ENCODE results near the gene ZBP1.

DNA sequence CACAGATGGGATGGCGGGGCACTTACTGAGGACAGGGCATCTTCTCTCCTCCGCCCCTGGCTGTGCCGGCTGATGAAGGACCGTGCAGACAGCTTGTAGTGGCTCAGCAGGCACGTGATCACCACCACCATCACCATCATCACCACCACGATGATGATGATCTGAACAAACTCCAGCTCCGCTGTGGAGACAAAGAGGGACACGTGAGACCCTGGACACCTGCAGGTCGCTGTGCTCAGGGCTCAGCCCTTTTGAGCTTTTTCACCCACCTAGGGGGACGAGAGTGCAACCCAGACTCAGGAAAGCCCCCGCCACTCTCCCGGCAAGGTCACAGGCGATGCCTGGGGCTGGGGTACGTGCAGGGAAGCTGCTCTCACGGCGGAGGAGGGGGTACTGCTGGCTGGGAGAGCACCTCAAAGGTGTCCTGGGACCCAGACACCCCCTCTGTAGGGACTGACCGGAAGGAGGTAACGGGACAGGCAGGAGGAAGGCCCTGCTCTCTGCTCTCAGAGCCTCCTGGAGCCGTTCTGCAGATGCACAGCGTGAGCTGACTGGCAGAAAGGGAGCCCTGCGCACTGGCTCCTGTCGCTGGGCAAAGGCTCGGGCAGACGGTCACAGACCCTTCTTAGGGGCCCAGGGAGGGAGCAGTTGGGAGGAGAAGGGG is 39.4 kb upstream of the ZBP1 start:
- TF ChIP-seq, protein P1, sequence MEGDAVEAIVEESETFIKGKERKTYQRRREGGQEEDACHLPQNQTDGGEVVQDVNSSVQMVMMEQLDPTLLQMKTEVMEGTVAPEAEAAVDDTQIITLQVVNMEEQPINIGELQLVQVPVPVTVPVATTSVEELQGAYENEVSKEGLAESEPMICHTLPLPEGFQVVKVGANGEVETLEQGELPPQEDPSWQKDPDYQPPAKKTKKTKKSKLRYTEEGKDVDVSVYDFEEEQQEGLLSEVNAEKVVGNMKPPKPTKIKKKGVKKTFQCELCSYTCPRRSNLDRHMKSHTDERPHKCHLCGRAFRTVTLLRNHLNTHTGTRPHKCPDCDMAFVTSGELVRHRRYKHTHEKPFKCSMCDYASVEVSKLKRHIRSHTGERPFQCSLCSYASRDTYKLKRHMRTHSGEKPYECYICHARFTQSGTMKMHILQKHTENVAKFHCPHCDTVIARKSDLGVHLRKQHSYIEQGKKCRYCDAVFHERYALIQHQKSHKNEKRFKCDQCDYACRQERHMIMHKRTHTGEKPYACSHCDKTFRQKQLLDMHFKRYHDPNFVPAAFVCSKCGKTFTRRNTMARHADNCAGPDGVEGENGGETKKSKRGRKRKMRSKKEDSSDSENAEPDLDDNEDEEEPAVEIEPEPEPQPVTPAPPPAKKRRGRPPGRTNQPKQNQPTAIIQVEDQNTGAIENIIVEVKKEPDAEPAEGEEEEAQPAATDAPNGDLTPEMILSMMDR (IDR thresholded peaks at IDR 0.05), result no peak
- TF ChIP-seq EP300 (IDR thresholded peaks at IDR 0.05) (no peak), POLR2A (IDR thresholded peaks at IDR 0.05) (no peak)

All from upper lobe of left lung (tissue), 4 donors.